ENCODE data around the gene SPCS1. TPM values are rescaled to one million over a fixed set of nuclear protein-coding genes. Genes with fewer than 3 reads are reported as not detected.

SPCS1 gene
- total RNA-seq, 1 experiment from 2014 or later = 101 TPM

- TF ChIP-seq OVOL2 (CRISPR knock-in tag; IDR thresholded peaks at IDR 0.05; ENCODE audit: borderline replicate concordance) = no peak
- no peak for TF ChIP-seq GABPB1 (CRISPR knock-in tag; IDR thresholded peaks at IDR 0.05)
- TF ChIP-seq KAT7 (CRISPR knock-in tag; IDR thresholded peaks at IDR 0.05; ENCODE audit: borderline replicate concordance) = no peak
- TF ChIP-seq, protein P1, sequence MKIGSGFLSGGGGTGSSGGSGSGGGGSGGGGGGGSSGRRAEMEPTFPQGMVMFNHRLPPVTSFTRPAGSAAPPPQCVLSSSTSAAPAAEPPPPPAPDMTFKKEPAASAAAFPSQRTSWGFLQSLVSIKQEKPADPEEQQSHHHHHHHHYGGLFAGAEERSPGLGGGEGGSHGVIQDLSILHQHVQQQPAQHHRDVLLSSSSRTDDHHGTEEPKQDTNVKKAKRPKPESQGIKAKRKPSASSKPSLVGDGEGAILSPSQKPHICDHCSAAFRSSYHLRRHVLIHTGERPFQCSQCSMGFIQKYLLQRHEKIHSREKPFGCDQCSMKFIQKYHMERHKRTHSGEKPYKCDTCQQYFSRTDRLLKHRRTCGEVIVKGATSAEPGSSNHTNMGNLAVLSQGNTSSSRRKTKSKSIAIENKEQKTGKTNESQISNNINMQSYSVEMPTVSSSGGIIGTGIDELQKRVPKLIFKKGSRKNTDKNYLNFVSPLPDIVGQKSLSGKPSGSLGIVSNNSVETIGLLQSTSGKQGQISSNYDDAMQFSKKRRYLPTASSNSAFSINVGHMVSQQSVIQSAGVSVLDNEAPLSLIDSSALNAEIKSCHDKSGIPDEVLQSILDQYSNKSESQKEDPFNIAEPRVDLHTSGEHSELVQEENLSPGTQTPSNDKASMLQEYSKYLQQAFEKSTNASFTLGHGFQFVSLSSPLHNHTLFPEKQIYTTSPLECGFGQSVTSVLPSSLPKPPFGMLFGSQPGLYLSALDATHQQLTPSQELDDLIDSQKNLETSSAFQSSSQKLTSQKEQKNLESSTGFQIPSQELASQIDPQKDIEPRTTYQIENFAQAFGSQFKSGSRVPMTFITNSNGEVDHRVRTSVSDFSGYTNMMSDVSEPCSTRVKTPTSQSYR (CRISPR knock-in tag; IDR thresholded peaks at IDR 0.05) = no peak
Observed at GRCh38 chr3:52754373-52754772, 48.5 kb downstream of the SPCS1 start (continued).

DNA sequence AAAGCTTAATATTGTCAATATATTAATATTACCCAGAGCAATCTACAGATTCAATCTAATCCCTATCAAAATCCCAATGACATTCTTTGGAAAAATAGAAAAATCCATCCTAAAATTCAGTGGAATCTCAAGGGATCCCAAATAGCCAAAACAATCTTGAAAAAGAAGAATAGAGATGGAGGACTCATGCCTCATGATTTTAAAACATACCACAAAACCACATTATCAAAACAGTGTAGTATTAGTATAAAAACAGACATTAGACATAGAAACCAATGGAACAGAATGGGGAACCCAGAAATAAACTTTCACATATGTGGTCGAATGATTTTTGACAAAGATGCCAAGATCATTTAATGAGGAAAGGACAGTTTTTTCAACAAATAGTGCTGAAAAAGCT lies 50.2 kb downstream of the SPCS1 start:
- H3K9me3 Mint-ChIP-seq = no peaks in the 10 kb centered on the region
- ChIA-PET POLR2A (no interaction called here), CTCF (no interaction called here)
- TF ChIP-seq MAX (CRISPR knock-in tag; IDR thresholded peaks at IDR 0.05) = no peak
- TF ChIP-seq SMAD3 (CRISPR knock-in tag; IDR thresholded peaks at IDR 0.05; ENCODE audit: borderline replicate concordance) = no peak
- no peak for TF ChIP-seq AR (CRISPR knock-in tag; IDR thresholded peaks at IDR 0.05)
- no peak for TF ChIP-seq SP1 (CRISPR knock-in tag; conservative IDR thresholded peaks at IDR 0.05)
- TF ChIP-seq SMAD4 (CRISPR knock-in tag; IDR thresholded peaks at IDR 0.05) = no peak
- TF ChIP-seq RORB (CRISPR knock-in tag; IDR thresholded peaks at IDR 0.05) = no peak
- TF ChIP-seq TEAD4 (CRISPR knock-in tag; IDR thresholded peaks at IDR 0.05) = no peak
- TF ChIP-seq EMX1 (CRISPR knock-in tag; IDR thresholded peaks at IDR 0.05) = no peak
- TF ChIP-seq NFE2L1 (CRISPR knock-in tag; IDR thresholded peaks at IDR 0.05) = no peak
- no peaks in the 10 kb centered on the region for H3K4me1 Mint-ChIP-seq
- ATAC-seq = no peak
- H3K27me3 Mint-ChIP-seq (ENCODE audit: low read depth) = no peaks in the 10 kb centered on the region
- no peak overlapping the region for H3K4me3 Mint-ChIP-seq
- H3K36me3 Mint-ChIP-seq = peaks cover 47% of the 10 kb centered on the region
- DNase-seq (ENCODE audit: low spot score) = no peak
- H3K27ac Mint-ChIP-seq = no peak overlapping the region

Other genes starting within 250 kb of the SPCS1 start
- 1.9 to 2.6 TPM (median 2.1 TPM) in 3 replicates for gene STAB1, start 210.8 kb upstream of the SPCS1 start, total RNA-seq (2021)
- 377 to 430 TPM (median 417 TPM) in 3 replicates for gene NT5DC2, start 172.2 kb upstream of the SPCS1 start, total RNA-seq (2021)
- 30.0 to 37.8 TPM (median 36.4 TPM) in 3 replicates for gene UQCC5, start 169.5 kb upstream of the SPCS1 start, total RNA-seq (2021)
- 44.3 to 48.8 TPM (median 48.8 TPM) in 3 replicates for gene PBRM1, start 20.2 kb upstream of the SPCS1 start, total RNA-seq (2021)
- 131 to 180 TPM (median 133 TPM) in 3 replicates for gene GNL3, start 20.1 kb upstream of the SPCS1 start, total RNA-seq (2021)
- 41.2 to 46.0 TPM (median 43.8 TPM) in 3 replicates for gene GLT8D1, start 315 bp upstream of the SPCS1 start, total RNA-seq (2021)
- 30.3 to 31.4 TPM (median 31.2 TPM) in 3 replicates for gene NEK4, start 64.8 kb downstream of the SPCS1 start, total RNA-seq (2021)
- gene ITIH1, start 71.5 kb downstream of the SPCS1 start, total RNA-seq (2021) = 0.26 to 0.69 TPM (median 0.50 TPM) in 3 replicates
- gene ITIH3, start 88.7 kb downstream of the SPCS1 start, total RNA-seq (2021) = 0.23 to 0.37 TPM (median 0.25 TPM) in 3 replicates
- 2.4 to 6.2 TPM (median 3.9 TPM) in 3 replicates for gene ITIH4, start 124.6 kb downstream of the SPCS1 start, total RNA-seq (2021)
- 2.7 to 4.2 TPM (median 3.3 TPM) in 3 replicates for gene MUSTN1, start 128.9 kb downstream of the SPCS1 start, total RNA-seq (2021)
- gene STIMATE, start 191.4 kb downstream of the SPCS1 start, total RNA-seq (2021) = 27.1 to 35.5 TPM (median 28.4 TPM) in 3 replicates

All from WTC11 (cell line).